K562 (cell line): Measurements from ENCODE around the gene HRAS. TPM values are rescaled to one million over a fixed set of nuclear protein-coding genes. Genes with fewer than 3 reads are reported as not detected.

Source experiments
- ARID3B ChIP-seq: fragments of 250-450 bp; sonication (Bioruptor Pico); IDR thresholded peaks from 2 replicates; pipeline ENCODE4 v1.4.0; 2020; ENCODE audit warnings: borderline replicate concordance
- DEAF1 ChIP-seq: fragments of 450-650 bp; formaldehyde crosslinking; IDR thresholded peaks from 2 replicates; pipeline ENCODE4 v1.4.0; 2020; ENCODE audit warnings: mild to moderate bottlenecking, moderate library complexity
- GTF2A2 ChIP-seq: IDR thresholded peaks from 2 replicates; pipeline ENCODE4 v1.6.1; 2016; ENCODE audit warnings: mild to moderate bottlenecking, missing genetic modification characterization, missing compliant biosample characterization
- HNRNPK ChIP-seq: fragments of 200-400 bp; formaldehyde crosslinking; IDR thresholded peaks from one replicate; pipeline ENCODE4 v1.6.1; 2018; ENCODE audit warnings: mild to moderate bottlenecking, low read depth, low read length; ENCODE audit not compliant: poor library complexity, severe bottlenecking
- NCOR1 ChIP-seq: fragments of 450-650 bp; IDR thresholded peaks from 2 replicates; pipeline ENCODE4 v1.6.1; 2016; ENCODE audit warnings: mild to moderate bottlenecking, moderate library complexity
- PHF8 ChIP-seq: fragments of 200-600 bp; sonication (generic); IDR thresholded peaks from 2 replicates; pipeline ENCODE4 v1.6.1; 2012; ENCODE audit warnings: mixed run types, mild to moderate bottlenecking, inconsistent platforms, low read length, moderate library complexity, borderline replicate concordance
- POLR3G ChIP-seq: IDR thresholded peaks from 2 replicates; pipeline ENCODE4 v1.6.1; 2011; ENCODE audit not compliant: insufficient read length, insufficient replicate concordance; ENCODE audit errors: extremely low read depth
- RHOXF2B ChIP-seq: fragments of 250-450 bp; sonication (Bioruptor Pico); conservative IDR thresholded peaks from 2 replicates; pipeline ENCODE4 v1.5.1; 2021
- ZBTB1 ChIP-seq: sonication (generic); formaldehyde crosslinking; IDR thresholded peaks from 2 replicates; pipeline ENCODE4 v1.8.1; 2023; ENCODE audit warnings: missing genetic modification reagents, low read depth, mild to moderate bottlenecking, borderline replicate concordance
- ZNF121 ChIP-seq: sonication (generic); formaldehyde crosslinking; conservative IDR thresholded peaks from 2 replicates; pipeline ENCODE4 v1.8.0; 2022; ENCODE audit warnings: missing genetic modification reagents
- polyA plus RNA-seq, 8 experiments: library from polyadenylated mRNA; depleted of rRNA in 4 of 8; stranded (reverse) in 5 of 8; unstranded in 3 of 8; fragments of >200 nt; fragmentation: Nextera tagmentation in 2 of 8; fragmentation: Illumina TruSeq in 1 of 8; extraction: Ambion mirVana in 2 of 8; extraction: Trizol in 1 of 8; gene quantifications; 2 replicates each; pipeline versions ENCODE4 v1.2.1 to v1.2.3, GENCODE V29; 2011 to 2014; ENCODE audit warnings: inconsistent platforms in 1 of 8, missing spikeins in 1 of 8
- total RNA-seq, 7 experiments: library from RNA; depleted of rRNA in 6 of 7; stranded (reverse); fragments of >200 nt in 6 of 7; fragmentation: Illumina TruSeq in 2 of 7; extraction: Trizol in 2 of 7; gene quantifications; 2 replicates each; pipeline versions ENCODE4 v1.2.1 to v1.2.3, GENCODE V29; 2011 to 2021; ENCODE audit warnings: low replicate concordance in 1 of 7
- TF ChIP-seq, protein P1 (sequence below): fragments of 450-650 bp; IDR thresholded peaks from 2 replicates; pipeline ENCODE4 v1.6.1; 2016; ENCODE audit warnings: low read depth, mild to moderate bottlenecking, moderate library complexity
- TF ChIP-seq, protein P2 (sequence below): sonication (generic); formaldehyde crosslinking; IDR thresholded peaks from 2 replicates; pipeline ENCODE4 v1.8.0; 2022; ENCODE audit warnings: missing genetic modification reagents, mild to moderate bottlenecking, borderline replicate concordance
- TF ChIP-seq, protein P3 (sequence below), 2 experiments: IDR thresholded peaks; 2 replicates each; pipeline ENCODE4 v1.6.1; 2011; ENCODE audit warnings: borderline replicate concordance in 1 of 2, control low read depth in 1 of 2, low read depth in 1 of 2, low read length in 1 of 2, mild to moderate bottlenecking in 1 of 2, mixed read lengths in 1 of 2, moderate library complexity in 1 of 2; ENCODE audit not compliant: insufficient read depth in 1 of 2, insufficient read length in 1 of 2, poor library complexity in 1 of 2, severe bottlenecking in 1 of 2; ENCODE audit errors: extremely low read depth in 1 of 2

The HRAS gene
- total and polyA plus RNA-seq, 9 of the 15 experiments (the other 6 are each of a cell fraction or from before 2014, with no cell fraction given): 2.8 to 73.5 (median 29.6) TPM

DNA sequence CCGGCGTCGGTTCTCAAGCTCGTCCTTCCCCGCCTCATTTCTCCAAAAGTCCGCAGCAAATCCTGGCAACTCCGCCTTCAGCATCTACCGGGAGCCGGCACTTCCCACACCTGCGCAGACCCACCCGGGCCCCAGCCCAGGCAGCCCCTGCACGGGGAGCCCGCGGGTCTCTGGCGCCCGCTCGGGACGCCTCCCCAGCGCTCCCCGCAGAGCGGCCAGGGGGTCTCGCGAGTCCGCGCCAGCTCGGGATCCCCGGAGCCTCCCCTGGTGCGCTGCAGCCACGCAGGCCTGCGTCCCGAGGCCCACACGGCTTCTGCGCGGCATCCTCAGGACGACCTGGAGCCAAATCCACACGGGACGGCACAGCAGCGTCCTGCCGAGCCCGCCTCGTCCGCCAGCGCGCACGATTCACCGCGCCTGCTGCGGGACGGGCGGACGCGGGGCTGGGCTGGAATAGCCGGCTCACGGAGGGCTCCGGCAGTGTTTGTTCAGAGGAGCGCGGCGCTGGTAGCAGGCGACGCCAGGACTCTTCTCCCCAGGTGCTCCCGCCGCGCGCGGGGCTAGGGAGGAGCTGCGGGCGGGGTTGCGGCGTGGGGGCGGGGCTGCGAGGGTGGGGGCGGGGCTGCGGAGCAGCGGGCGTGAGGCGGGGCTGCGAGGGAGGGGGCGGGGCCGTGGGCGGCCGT lies 40.1 kb upstream of the HRAS start (continued):
- TF ChIP-seq PHF8 (peak; percentile 33; the same call in 1 of the 2 replicates), RHOXF2B (no peak), DEAF1 (CRISPR knock-in tag) (no peak), POLR3G (no peak), ZNF121 (CRISPR knock-in tag) (no peak), ARID3B (no peak), ZBTB1 (CRISPR knock-in tag) (peak; percentile 86), GTF2A2 (tag) (no peak), NCOR1 (no peak), HNRNPK (peak; percentile 3)
- TF ChIP-seq, protein P1, sequence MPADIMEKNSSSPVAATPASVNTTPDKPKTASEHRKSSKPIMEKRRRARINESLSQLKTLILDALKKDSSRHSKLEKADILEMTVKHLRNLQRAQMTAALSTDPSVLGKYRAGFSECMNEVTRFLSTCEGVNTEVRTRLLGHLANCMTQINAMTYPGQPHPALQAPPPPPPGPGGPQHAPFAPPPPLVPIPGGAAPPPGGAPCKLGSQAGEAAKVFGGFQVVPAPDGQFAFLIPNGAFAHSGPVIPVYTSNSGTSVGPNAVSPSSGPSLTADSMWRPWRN: no peak
- TF ChIP-seq, protein P2, sequence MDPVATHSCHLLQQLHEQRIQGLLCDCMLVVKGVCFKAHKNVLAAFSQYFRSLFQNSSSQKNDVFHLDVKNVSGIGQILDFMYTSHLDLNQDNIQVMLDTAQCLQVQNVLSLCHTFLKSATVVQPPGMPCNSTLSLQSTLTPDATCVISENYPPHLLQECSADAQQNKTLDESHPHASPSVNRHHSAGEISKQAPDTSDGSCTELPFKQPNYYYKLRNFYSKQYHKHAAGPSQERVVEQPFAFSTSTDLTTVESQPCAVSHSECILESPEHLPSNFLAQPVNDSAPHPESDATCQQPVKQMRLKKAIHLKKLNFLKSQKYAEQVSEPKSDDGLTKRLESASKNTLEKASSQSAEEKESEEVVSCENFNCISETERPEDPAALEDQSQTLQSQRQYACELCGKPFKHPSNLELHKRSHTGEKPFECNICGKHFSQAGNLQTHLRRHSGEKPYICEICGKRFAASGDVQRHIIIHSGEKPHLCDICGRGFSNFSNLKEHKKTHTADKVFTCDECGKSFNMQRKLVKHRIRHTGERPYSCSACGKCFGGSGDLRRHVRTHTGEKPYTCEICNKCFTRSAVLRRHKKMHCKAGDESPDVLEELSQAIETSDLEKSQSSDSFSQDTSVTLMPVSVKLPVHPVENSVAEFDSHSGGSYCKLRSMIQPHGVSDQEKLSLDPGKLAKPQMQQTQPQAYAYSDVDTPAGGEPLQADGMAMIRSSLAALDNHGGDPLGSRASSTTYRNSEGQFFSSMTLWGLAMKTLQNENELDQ (CRISPR knock-in tag): no peak
- TF ChIP-seq, protein P3, sequence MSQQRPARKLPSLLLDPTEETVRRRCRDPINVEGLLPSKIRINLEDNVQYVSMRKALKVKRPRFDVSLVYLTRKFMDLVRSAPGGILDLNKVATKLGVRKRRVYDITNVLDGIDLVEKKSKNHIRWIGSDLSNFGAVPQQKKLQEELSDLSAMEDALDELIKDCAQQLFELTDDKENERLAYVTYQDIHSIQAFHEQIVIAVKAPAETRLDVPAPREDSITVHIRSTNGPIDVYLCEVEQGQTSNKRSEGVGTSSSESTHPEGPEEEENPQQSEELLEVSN (IDR thresholded peaks at IDR 0.05; ENCODE audit: borderline replicate concordance in 1 of 2, extremely low read depth in 1 of 2, insufficient read depth in 1 of 2, insufficient read length in 1 of 2, low read depth in 1 of 2, low read length in 1 of 2, poor library complexity in 1 of 2, severe bottlenecking in 1 of 2): peak; percentile 67 to 86
